Measurements from ENCODE around the gene TMEM63C.
"Not testable (repeated sequence)": the region's sequence is repeated elsewhere in the genome, so short reads cannot be mapped to it uniquely, and the experiment has no call there.

TMEM63C gene

GRCh38 chr14:77155083-77155482, 26.5 kb upstream of the TMEM63C start:
- no peak for DNase-seq

- DNase-seq = no peak
Measured at GRCh38 chr14:77157740-77158139, 23.9 kb upstream of the TMEM63C start.

- no peak for DNase-seq
Measured at GRCh38 chr14:77158175-77158881, 23.3 kb upstream of the TMEM63C start.

GRCh38 chr14:77158882-77159255, 22.7 kb upstream of the TMEM63C start:
- DNase-seq = no peak

- no peak for DNase-seq
Measured at GRCh38 chr14:77161011-77161410, 20.6 kb upstream of the TMEM63C start.

GRCh38 chr14:77170045-77170444, 11.6 kb upstream of the TMEM63C start:
- no peak for DNase-seq

GRCh38 chr14:77172916-77173315, 8.7 kb upstream of the TMEM63C start:
- no peak for DNase-seq

- not testable (repeated sequence) for DNase-seq
Measured at GRCh38 chr14:77173911-77174617, 7.5 kb upstream of the TMEM63C start.

- no peak for DNase-seq
Measured at GRCh38 chr14:77175843-77176242, 5.8 kb upstream of the TMEM63C start.

GRCh38 chr14:77177702-77178101, 3.9 kb upstream of the TMEM63C start:
- DNase-seq = no peak

GRCh38 chr14:77178656-77179055, 2.9 kb upstream of the TMEM63C start:
- DNase-seq = no peak

- no peak for DNase-seq
Measured at GRCh38 chr14:77180726-77181602, 634 bp upstream of the TMEM63C start.

GRCh38 chr14:77183896-77184295, 2.3 kb downstream of the TMEM63C start:
- no peak for DNase-seq

- no peak for DNase-seq
Measured at GRCh38 chr14:77184396-77185092, 2.9 kb downstream of the TMEM63C start.

- DNase-seq = no peak
Measured at GRCh38 chr14:77185093-77185465, 3.5 kb downstream of the TMEM63C start.

GRCh38 chr14:77186911-77187648, 5.5 kb downstream of the TMEM63C start:
- no peak for DNase-seq

- no peak for DNase-seq
Measured at GRCh38 chr14:77187649-77188012, 6.0 kb downstream of the TMEM63C start.

- no peak for DNase-seq
Measured at GRCh38 chr14:77189479-77189878, 7.9 kb downstream of the TMEM63C start.

GRCh38 chr14:77190977-77191376, 9.4 kb downstream of the TMEM63C start:
- no peak for DNase-seq

- no peak for DNase-seq
Measured at GRCh38 chr14:77194706-77195105, 13.1 kb downstream of the TMEM63C start.

GRCh38 chr14:77195766-77196165, 14.2 kb downstream of the TMEM63C start:
- DNase-seq = no peak

GRCh38 chr14:77197988-77198387, 16.4 kb downstream of the TMEM63C start:
- no peak for DNase-seq

Measured in CD4-positive, alpha-beta T cell treated with Interleukin-17A for 1 hour (primary cell).